Transverse colon (tissue), 4 donors: ENCODE results near the gene LAMB4.

Experiments
- CTCF ChIP-seq, 5 experiments: fragments of 200-600 bp in 3 of 5; fragments of 450-650 bp in 2 of 5; sonication (generic) in 3 of 5; IDR thresholded peaks; 1 replicate in 2 of 5; 2 replicates in 3 of 5; pipeline ENCODE4 v1.5.1; 2016 to 2017; ENCODE audit warnings: antibody characterized with exemption in 5 of 5, inconsistent platforms in 3 of 5, mild to moderate bottlenecking in 2 of 5, moderate library complexity in 1 of 5
- EP300 ChIP-seq: sonication (generic); formaldehyde crosslinking; IDR thresholded peaks from one replicate; pipeline ENCODE4 v1.6.1; 2017; ENCODE audit warnings: antibody characterized with exemption, low read depth
- POLR2A ChIP-seq: fragments of 450-650 bp; IDR thresholded peaks from one replicate; pipeline ENCODE4 v1.6.1; 2016; ENCODE audit warnings: antibody characterized with exemption, mild to moderate bottlenecking, moderate library complexity
- POLR2AphosphoS5 ChIP-seq, 3 donors: sonication (generic); formaldehyde crosslinking; IDR thresholded peaks; one replicate each; pipeline ENCODE4 v1.6.1; 2016; ENCODE audit warnings: antibody characterized with exemption in 3 of 3

GRCh38 chr7:107980171-107980570 lies 150.0 kb downstream of the LAMB4 start:
- TF ChIP-seq CTCF (IDR thresholded peaks at IDR 0.05) (no peak), EP300 (no peak), POLR2AphosphoS5 (IDR thresholded peaks at IDR 0.05) (no peak), POLR2A (no peak)
